GM12875 (cell line): ENCODE data around the gene ARHGDIB.

Experiments used
- H3K4me3 ChIP-seq: one replicate; pipeline ENCODE4 v1.5.1; 2011; ENCODE audit warnings: low read depth, low read length, control low read depth
- CTCF ChIP-seq: IDR thresholded peaks from 2 replicates; pipeline ENCODE4 v1.5.1; 2011; ENCODE audit warnings: low read depth, mild to moderate bottlenecking, control low read depth, inconsistent platforms, low read length, moderate library complexity, borderline replicate concordance; ENCODE audit not compliant: insufficient read depth

The ARHGDIB gene

DNA sequence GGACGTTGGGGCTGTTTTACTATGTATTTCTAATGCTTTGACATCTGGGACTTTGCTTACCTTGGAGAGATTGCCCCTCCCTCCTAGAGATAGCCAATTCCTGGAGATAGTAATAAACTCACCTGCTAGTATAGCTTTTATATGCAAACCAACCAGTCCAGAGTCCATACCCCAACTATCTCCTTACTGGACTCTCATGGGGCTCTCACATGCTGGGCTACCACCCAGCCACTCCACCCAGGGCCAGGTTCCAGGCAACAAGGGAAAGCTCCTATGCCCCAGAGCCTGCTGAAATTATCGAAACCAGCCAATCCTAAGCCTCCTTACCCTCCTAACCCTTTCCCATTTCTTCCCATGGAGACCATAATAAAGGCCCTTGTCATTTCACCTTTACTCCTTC lies 50.3 kb downstream of the ARHGDIB start:
- no peak for TF ChIP-seq CTCF
- H3K4me3 ChIP-seq, result no peak overlapping the region

DNA sequence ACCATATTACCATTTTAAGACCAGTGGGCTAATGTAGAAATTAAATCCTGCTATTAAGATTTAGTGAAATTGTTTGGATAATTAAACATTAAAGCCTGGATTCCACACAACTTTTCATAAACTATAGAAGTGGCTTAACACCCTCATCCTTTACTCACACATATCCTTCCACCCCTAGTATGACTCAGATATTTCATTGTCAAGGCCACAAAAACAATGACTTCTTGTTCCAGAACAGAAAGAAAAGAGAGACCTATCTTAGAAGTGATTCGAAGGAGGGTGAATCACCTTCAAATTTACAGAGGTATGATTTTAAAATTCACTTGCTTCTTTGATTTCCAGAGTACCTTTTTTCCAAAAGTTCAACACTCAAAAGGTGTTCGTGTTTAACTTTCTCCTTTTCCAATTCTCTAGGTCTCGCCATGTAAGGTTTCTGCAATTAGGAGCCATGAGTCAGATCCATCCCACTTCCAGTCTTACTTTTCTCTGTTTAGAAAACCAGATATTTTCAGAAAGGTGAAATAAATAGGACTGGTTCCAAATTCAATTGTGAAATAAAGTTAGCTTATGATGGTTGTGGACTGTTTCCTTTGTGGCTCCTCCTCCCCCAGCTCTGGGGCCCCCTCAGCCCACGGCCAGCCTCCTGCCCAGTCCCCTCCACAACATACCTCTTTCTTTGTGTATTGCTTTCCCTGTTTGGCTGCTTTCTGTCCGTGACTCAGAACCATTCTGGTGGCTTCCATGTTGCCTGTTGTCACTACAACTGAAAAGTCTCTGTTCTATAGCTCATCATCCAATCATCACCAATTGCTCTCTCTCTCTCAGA lies 51.1 kb downstream of the ARHGDIB start:
- TF ChIP-seq CTCF, result no peak

GRCh38 chr12:14907953-14908352 lies 53.4 kb downstream of the ARHGDIB start:
- no peak overlapping the region for H3K4me3 ChIP-seq
- TF ChIP-seq CTCF, result no peak

More for the DNA sequence above, 51.1 kb downstream of the ARHGDIB start:
- H3K4me3 ChIP-seq, result no peak overlapping the region

DNA sequence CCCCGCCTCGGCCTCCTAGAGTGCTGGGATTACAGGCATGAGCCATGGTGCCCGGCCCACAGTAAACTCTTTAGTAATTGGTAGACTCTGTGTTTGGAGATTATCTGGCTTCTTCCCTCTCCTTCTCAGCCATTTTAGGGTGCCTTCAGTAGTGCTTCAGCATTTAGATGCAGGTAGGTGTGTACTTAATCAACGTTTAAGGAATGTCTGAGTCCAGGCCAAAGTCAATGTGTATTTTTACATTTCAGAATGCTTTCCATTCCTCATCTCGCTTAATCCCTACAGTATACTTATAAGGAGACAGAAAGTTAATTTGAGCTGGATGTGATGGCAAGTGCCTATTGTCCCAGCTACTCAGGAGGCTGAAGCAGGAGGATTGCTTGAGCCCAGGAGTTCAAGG lies 55.3 kb downstream of the ARHGDIB start:
- TF ChIP-seq CTCF, result no peak

DNA sequence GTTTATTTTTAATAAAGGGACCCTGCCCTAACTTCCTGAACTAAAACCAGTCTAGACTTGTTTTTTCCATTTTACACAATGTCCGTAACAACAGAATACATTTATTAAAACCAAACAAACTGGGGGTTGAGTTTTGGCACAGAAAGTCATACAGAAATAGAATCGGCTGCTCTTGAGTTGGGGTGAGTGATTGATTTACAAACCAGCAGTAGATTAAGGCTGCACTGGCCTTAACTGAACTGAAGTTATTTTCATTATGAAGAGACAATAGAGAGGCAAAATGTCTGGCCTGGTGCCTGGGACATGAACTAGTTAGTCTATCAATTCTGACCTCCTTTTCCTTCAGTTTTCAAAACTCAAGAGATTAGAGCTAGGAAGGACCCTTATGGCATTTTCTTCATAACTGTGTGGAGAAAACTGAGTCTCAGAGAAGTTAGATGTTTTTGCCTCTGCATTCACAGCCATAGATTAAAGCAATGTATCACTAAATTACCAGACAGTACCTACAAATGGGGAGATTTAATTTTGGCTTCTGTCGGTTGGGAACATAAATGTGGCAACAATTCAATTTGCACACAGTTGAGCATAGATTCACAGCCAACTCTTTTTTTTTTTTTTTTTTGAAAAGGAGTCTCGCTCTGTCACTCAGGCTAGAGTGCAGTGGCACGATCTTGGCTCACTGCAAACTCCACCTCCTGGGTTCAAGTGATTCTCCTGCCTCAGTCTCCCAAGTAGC lies 56.0 kb downstream of the ARHGDIB start:
- no peak for TF ChIP-seq CTCF
- H3K4me3 ChIP-seq, result no peak overlapping the region

More for the DNA sequence above, 55.3 kb downstream of the ARHGDIB start:
- no peak overlapping the region for H3K4me3 ChIP-seq

GRCh38 chr12:14904854-14905253 lies 56.5 kb downstream of the ARHGDIB start:
- no peak overlapping the region for H3K4me3 ChIP-seq
- TF ChIP-seq CTCF, result no peak
